C4-2B (cell line): ENCODE results near the gene PKLR.
"Not testable (repeated sequence)": the region's sequence is repeated elsewhere in the genome, so short reads cannot be mapped to it uniquely, and the experiment has no call there.

Experiments
- H3K27ac ChIP-seq: fragments of 450-650 bp; 2 replicates; pipeline ENCODE4 v1.5.1; 2017
- CTCF ChIP-seq: fragments of 450-650 bp; conservative IDR thresholded peaks from 2 replicates; pipeline ENCODE4 v1.5.1; 2017; ENCODE audit warnings: mild to moderate bottlenecking
- ZFX ChIP-seq: fragments of 450-650 bp; IDR thresholded peaks from 2 replicates; pipeline ENCODE4 v1.6.1; 2017

The PKLR gene

GRCh38 chr1:155293086-155293749 lies 8.0 kb downstream of the PKLR start:
- TF ChIP-seq CTCF (no peak), ZFX (no peak)
- no peak overlapping the region for H3K27ac ChIP-seq

- not testable (repeated sequence) for H3K27ac ChIP-seq
Measured at GRCh38 chr1:155291006-155291405, 10.2 kb downstream of the PKLR start.

GRCh38 chr1:155287987-155288543 lies 13.2 kb downstream of the PKLR start:
- TF ChIP-seq CTCF: no peak
- peak overlapping the region; percentile 37 for H3K27ac ChIP-seq

- TF ChIP-seq CTCF: no peak
- H3K27ac ChIP-seq: no peak overlapping the region
Measured at GRCh38 chr1:155286544-155286943, 14.7 kb downstream of the PKLR start.

- H3K27ac ChIP-seq: no peak overlapping the region
- TF ChIP-seq CTCF: no peak
- no peak for TF ChIP-seq ZFX
Measured at GRCh38 chr1:155285631-155286044, 15.6 kb downstream of the PKLR start.

- no peak for TF ChIP-seq CTCF
- TF ChIP-seq ZFX: no peak
- H3K27ac ChIP-seq: no peak overlapping the region
Measured at GRCh38 chr1:155285063-155285462, 16.2 kb downstream of the PKLR start.

- TF ChIP-seq CTCF: no peak
- TF ChIP-seq ZFX: no peak
- H3K27ac ChIP-seq: no peak overlapping the region
Measured at GRCh38 chr1:155284476-155284875, 16.8 kb downstream of the PKLR start.

- TF ChIP-seq CTCF (no peak), ZFX (no peak)
- H3K27ac ChIP-seq: no peak overlapping the region
Measured at GRCh38 chr1:155282488-155283091, 18.6 kb downstream of the PKLR start.
